Astrocyte (in vitro differentiated cells and primary cell): ENCODE data around the gene TTC34. TPM values are rescaled to one million over a fixed set of nuclear protein-coding genes. Genes with fewer than 3 reads are reported as not detected.

Source experiments
- DNase-seq: peaks from one replicate; pipeline ENCODE4 v3.0.0-alpha.2; 2010; ENCODE audit warnings: low read depth
- FAIRE-seq: peaks from 2 replicates; lab custom pipeline; 2011; peaks lifted over from hg19 to GRCh38; lab: Jason Lieb, UNC
- H2AFZ ChIP-seq: 2 replicates; pipeline ENCODE4 v1.6.0; 2012; ENCODE audit warnings: low read depth, low read length, inconsistent platforms
- H3K27ac ChIP-seq: 2 replicates; pipeline ENCODE4 v1.5.1; 2011; ENCODE audit warnings: low read depth, low read length, inconsistent platforms
- H3K27me3 ChIP-seq: 2 replicates; pipeline ENCODE4 v1.6.0; 2011; ENCODE audit warnings: low read length, inconsistent platforms; ENCODE audit not compliant: insufficient read depth
- H3K36me3 ChIP-seq: 2 replicates; pipeline ENCODE4 v1.5.1; 2011; ENCODE audit warnings: low read length, inconsistent platforms; ENCODE audit not compliant: insufficient read depth
- H3K4me1 ChIP-seq: 2 replicates; pipeline ENCODE4 v1.5.1; 2011; ENCODE audit warnings: low read length, inconsistent platforms; ENCODE audit not compliant: insufficient read depth
- H3K4me2 ChIP-seq: 2 replicates; pipeline ENCODE4 v1.6.0; 2012; ENCODE audit warnings: low read length, inconsistent platforms
- H3K4me3 ChIP-seq: 2 replicates; pipeline ENCODE4 v1.5.1; 2011; ENCODE audit warnings: low read depth, mild to moderate bottlenecking, low read length, inconsistent platforms; ENCODE audit not compliant: insufficient read depth
- H3K79me2 ChIP-seq: 2 replicates; pipeline ENCODE4 v1.6.0; 2012; ENCODE audit warnings: mild to moderate bottlenecking, low read length, inconsistent platforms; ENCODE audit not compliant: insufficient read depth
- H3K9ac ChIP-seq: 2 replicates; pipeline ENCODE4 v1.6.0; 2012; ENCODE audit warnings: mild to moderate bottlenecking, low read length, inconsistent platforms
- H3K9me3 ChIP-seq: 2 replicates; pipeline ENCODE4 v1.5.1; 2012; ENCODE audit warnings: low read depth, mild to moderate bottlenecking, low read length, inconsistent platforms; ENCODE audit not compliant: insufficient read depth
- H4K20me1 ChIP-seq: 2 replicates; pipeline ENCODE4 v1.6.0; 2012; ENCODE audit warnings: low read length, inconsistent platforms; ENCODE audit not compliant: insufficient read depth
- H3K27ac Mint-ChIP-seq: one replicate; pipeline ENCODE4 v1.8.0; 2021; ENCODE audit warnings: mild to moderate bottlenecking, mixed read lengths; ENCODE audit not compliant: unreplicated experiment
- H3K27me3 Mint-ChIP-seq: one replicate; pipeline ENCODE4 v1.8.0; 2021; ENCODE audit warnings: low read depth, mixed read lengths; ENCODE audit not compliant: unreplicated experiment
- H3K36me3 Mint-ChIP-seq: one replicate; pipeline ENCODE4 v1.8.0; 2021; ENCODE audit warnings: low read depth, mixed read lengths; ENCODE audit not compliant: unreplicated experiment
- H3K4me1 Mint-ChIP-seq: one replicate; pipeline ENCODE4 v1.8.0; 2021; ENCODE audit warnings: low read depth, mixed read lengths; ENCODE audit not compliant: unreplicated experiment
- H3K4me3 Mint-ChIP-seq: one replicate; pipeline ENCODE4 v1.8.0; 2021; ENCODE audit warnings: mild to moderate bottlenecking, moderate library complexity, mixed read lengths; ENCODE audit not compliant: unreplicated experiment
- H3K9me3 Mint-ChIP-seq: one replicate; pipeline ENCODE4 v1.8.0; 2021; ENCODE audit warnings: mild to moderate bottlenecking, mixed read lengths; ENCODE audit not compliant: unreplicated experiment
- CTCF ChIP-seq: IDR thresholded peaks from 2 replicates; pipeline ENCODE4 v1.5.1; 2011; ENCODE audit warnings: low read depth, mild to moderate bottlenecking, inconsistent platforms, low read length, moderate library complexity; ENCODE audit not compliant: insufficient read depth
- EZH2 ChIP-seq: IDR thresholded peaks from 2 replicates; pipeline ENCODE4 v1.6.1; 2012; ENCODE audit warnings: mild to moderate bottlenecking, low read length, inconsistent platforms; ENCODE audit not compliant: insufficient read depth
- total RNA-seq: library from RNA; stranded (reverse); gene quantifications from 2 replicates; pipeline ENCODE4 v1.2.1, GENCODE V29; 2021

Gene TTC34
- total RNA-seq, 1 donor from 2014 or later = 0.39 TPM

GRCh38 chr1:2840036-2840809 lies 38.7 kb upstream of the TTC34 start:
- Histone ChIP-seq H3K27ac (no peak overlapping the region), H4K20me1 (no peaks in the 10 kb centered on the region), H3K9ac (no peak overlapping the region), H3K36me3 (no peaks in the 10 kb centered on the region), H3K4me2 (no peak overlapping the region), H3K9me3 (peaks cover 2% of the 10 kb centered on the region), H3K79me2 (no peaks in the 10 kb centered on the region), H2AFZ (no peak overlapping the region), H3K27me3 (no peaks in the 10 kb centered on the region), H3K4me1 (no peaks in the 10 kb centered on the region), H3K4me3 (no peak overlapping the region)
- Mint-ChIP-seq H3K4me3 (no peak overlapping the region), H3K27me3 (peaks cover 6% of the 10 kb centered on the region), H3K36me3 (no peaks in the 10 kb centered on the region), H3K27ac (no peak overlapping the region), H3K4me1 (no peaks in the 10 kb centered on the region), H3K9me3 (peaks cover 14% of the 10 kb centered on the region)
- TF ChIP-seq EZH2 (no peak), CTCF (no peak)
- DNase-seq (no peak), FAIRE-seq (no peak)

- H4K20me1 ChIP-seq = no peaks in the 10 kb centered on the region
- no peaks in the 10 kb centered on the region for H3K4me1 ChIP-seq
- no peak overlapping the region for H3K4me3 ChIP-seq
- Mint-ChIP-seq H3K27ac (no peak overlapping the region), H3K9me3 (peaks cover 11% of the 10 kb centered on the region), H3K4me1 (no peaks in the 10 kb centered on the region), H3K36me3 (no peaks in the 10 kb centered on the region), H3K27me3 (peaks cover 9% of the 10 kb centered on the region), H3K4me3 (no peak overlapping the region)
- no peak overlapping the region for H3K4me2 ChIP-seq
- no peak for DNase-seq
- no peaks in the 10 kb centered on the region for H3K36me3 ChIP-seq
- no peaks in the 10 kb centered on the region for H3K79me2 ChIP-seq
- no peak overlapping the region for H3K27ac ChIP-seq
- FAIRE-seq = no peak
- no peak overlapping the region for H2AFZ ChIP-seq
- TF ChIP-seq CTCF = no peak
- TF ChIP-seq EZH2 = no peak
- peaks cover 2% of the 10 kb centered on the region for H3K9me3 ChIP-seq
- no peak overlapping the region for H3K9ac ChIP-seq
- no peaks in the 10 kb centered on the region for H3K27me3 ChIP-seq
These were observed 36.3 kb upstream of the TTC34 start for GRCh38 chr1:2837823-2838222.

- Histone ChIP-seq H3K79me2 (no peaks in the 10 kb centered on the region), H3K27ac (no peak overlapping the region), H3K4me2 (no peak overlapping the region), H3K4me1 (no peaks in the 10 kb centered on the region), H3K27me3 (no peaks in the 10 kb centered on the region), H2AFZ (no peak overlapping the region), H4K20me1 (no peaks in the 10 kb centered on the region), H3K36me3 (no peaks in the 10 kb centered on the region), H3K9ac (no peak overlapping the region), H3K4me3 (no peak overlapping the region), H3K9me3 (peaks cover 2% of the 10 kb centered on the region)
- no peak for DNase-seq
- Mint-ChIP-seq H3K27ac (no peak overlapping the region), H3K36me3 (no peaks in the 10 kb centered on the region), H3K27me3 (peaks cover 9% of the 10 kb centered on the region), H3K4me3 (no peak overlapping the region), H3K4me1 (no peaks in the 10 kb centered on the region), H3K9me3 (peaks cover 12% of the 10 kb centered on the region)
- FAIRE-seq = no peak
- TF ChIP-seq EZH2 = no peak
- TF ChIP-seq CTCF = no peak
These were observed 35.8 kb upstream of the TTC34 start for GRCh38 chr1:2837316-2837715.
